ENCODE measurements around the gene METTL26. TPM values are rescaled to one million over a fixed set of nuclear protein-coding genes. Genes with fewer than 3 reads are reported as not detected.

Gene METTL26
- total and polyA plus RNA-seq, 4 donors = 26.3 to 69.1 (median 41.4) TPM

GRCh38 chr16:659618-660017, 23.5 kb upstream of the METTL26 start (continued):
- TF ChIP-seq EGR1 (IDR thresholded peaks at IDR 0.05; ENCODE audit: low read depth in 2 of 2) (no peak), MAX (IDR thresholded peaks at IDR 0.05) (no peak), YY1 (IDR thresholded peaks at IDR 0.05) (no peak), CTCF (IDR thresholded peaks at IDR 0.05; ENCODE audit: low read depth, low read length, missing input control) (no peak), HNF4G (IDR thresholded peaks at IDR 0.05) (no peak)

GRCh38 chr16:658679-659571, 22.8 kb upstream of the METTL26 start:
- Histone ChIP-seq H3K4me3 (ENCODE audit: low read depth in 1 of 3, low read length in 3 of 3) (no peak overlapping the region), H3K4me1 (ENCODE audit: control insufficient read depth in 4 of 4, insufficient read depth in 4 of 4, low read length in 3 of 4) (peaks cover 10 to 23% (median 15%) of the 10 kb centered on the region in 4 donors), H3K36me3 (ENCODE audit: control insufficient read depth in 4 of 4, insufficient read depth in 3 of 4, low read depth in 1 of 4, low read length in 3 of 4) (peaks cover 0 to 6% (median 1%) of the 10 kb centered on the region in 4 donors), H3K9me3 (ENCODE audit: control insufficient read depth in 4 of 4, low read length in 3 of 4) (no peaks in the 10 kb centered on the region), H3K9ac (ENCODE audit: low read depth in 1 of 2, low read length in 2 of 2) (no peak overlapping the region), H3K27ac (ENCODE audit: low read depth in 1 of 2, low read length in 2 of 2) (no peak overlapping the region), H3K27me3 (ENCODE audit: control insufficient read depth in 4 of 4, insufficient read depth in 4 of 4, low read length in 3 of 4) (no peaks in the 10 kb centered on the region)
- TF ChIP-seq NR2F2 (IDR thresholded peaks at IDR 0.05) = no peak
- no peak for TF ChIP-seq FOXA2 (IDR thresholded peaks at IDR 0.05)
- TF ChIP-seq HNF4G (IDR thresholded peaks at IDR 0.05) = no peak
- no peak for TF ChIP-seq MAX (IDR thresholded peaks at IDR 0.05)
- no peak for TF ChIP-seq RXRA (IDR thresholded peaks at IDR 0.05)
- TF ChIP-seq CTCF (IDR thresholded peaks at IDR 0.05; ENCODE audit: low read depth, low read length, missing input control) = no peak
- no peak for TF ChIP-seq HNF4A (conservative IDR thresholded peaks at IDR 0.05)
- no peak for TF ChIP-seq ATF3 (IDR thresholded peaks at IDR 0.05)
- no peak for TF ChIP-seq GABPA (IDR thresholded peaks at IDR 0.05 in 1 of 2, conservative IDR thresholded peaks at IDR 0.05 in 1 of 2)
- no peak for TF ChIP-seq FOXA1 (IDR thresholded peaks at IDR 0.05)
- no peak for TF ChIP-seq REST (IDR thresholded peaks at IDR 0.05)
- TF ChIP-seq ZBTB33 (IDR thresholded peaks at IDR 0.05) = no peak
- no peak for TF ChIP-seq JUND (IDR thresholded peaks at IDR 0.05)
- no peak for TF ChIP-seq RAD21 (IDR thresholded peaks at IDR 0.05)
- TF ChIP-seq TAF1 (conservative IDR thresholded peaks at IDR 0.05) = no peak
- TF ChIP-seq YY1 (IDR thresholded peaks at IDR 0.05) = no peak
- TF ChIP-seq EGR1 (IDR thresholded peaks at IDR 0.05; ENCODE audit: low read depth in 2 of 2) = no peak
- TF ChIP-seq SP1 (IDR thresholded peaks at IDR 0.05) = no peak
- WGBS = 96% methylated on average over 35 of the region's 35 CpGs
- no peak for DNase-seq (ENCODE audit: low spot score)
